HS-5 (cell line): ENCODE data around the gene KCND3.

Source experiments
- DNase-seq: peaks from one replicate; pipeline ENCODE4 v3.0.0-alpha.2; 2012; ENCODE audit warnings: low read depth

Gene KCND3

DNA sequence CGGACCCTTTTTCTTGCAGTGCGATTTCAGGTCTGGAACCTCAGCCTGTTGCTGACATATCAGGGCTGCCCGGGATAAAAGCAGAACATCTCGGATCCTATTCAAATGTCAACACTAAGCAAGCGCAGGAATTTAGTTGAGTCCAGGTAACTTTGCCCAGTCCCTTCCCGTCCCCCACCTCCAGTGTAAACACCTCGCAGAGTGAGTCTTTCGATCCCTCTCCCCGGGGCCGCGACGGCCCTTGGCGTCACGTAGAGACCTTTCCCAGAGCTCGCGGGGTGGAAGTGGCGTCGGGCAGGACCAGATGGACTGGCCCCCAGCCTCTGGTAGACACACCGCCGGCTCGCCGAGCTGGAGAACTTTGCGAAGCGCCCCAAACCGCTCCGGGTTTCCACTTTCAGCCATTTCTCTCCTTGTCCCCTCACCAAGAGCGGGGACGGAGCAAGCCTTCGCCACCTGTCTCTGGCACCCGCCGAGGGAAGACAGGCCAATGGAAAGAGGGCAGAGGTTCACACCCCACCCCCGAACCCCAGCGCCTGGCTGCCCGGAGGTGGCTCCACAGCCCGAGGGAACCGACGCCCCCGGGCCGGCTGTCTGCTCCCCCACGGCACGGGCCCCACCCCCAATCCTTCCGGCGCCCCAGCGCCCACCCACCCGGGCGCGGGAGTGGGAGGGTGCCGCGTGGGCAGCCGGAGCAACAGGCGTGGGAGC lies 570 bp downstream of the KCND3 start:
- no peak for DNase-seq

DNA sequence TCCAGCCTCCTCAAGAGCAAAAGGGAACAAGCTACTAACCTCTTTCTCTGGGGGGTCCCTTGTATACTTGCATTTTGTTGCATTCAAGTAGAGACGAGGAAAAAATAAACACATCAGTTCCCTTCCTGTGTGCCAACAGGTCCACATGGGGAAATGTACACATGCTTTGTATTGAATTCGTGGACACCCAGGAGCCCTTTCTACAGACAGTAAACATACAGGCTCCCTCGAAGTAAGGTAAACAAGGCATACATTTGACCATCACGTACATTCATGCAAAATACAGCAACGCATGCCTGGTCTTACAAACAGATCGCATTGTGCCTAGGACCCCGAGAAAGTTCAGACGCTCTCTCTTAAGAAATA lies 1.1 kb downstream of the KCND3 start:
- DNase-seq, result no peak

DNA sequence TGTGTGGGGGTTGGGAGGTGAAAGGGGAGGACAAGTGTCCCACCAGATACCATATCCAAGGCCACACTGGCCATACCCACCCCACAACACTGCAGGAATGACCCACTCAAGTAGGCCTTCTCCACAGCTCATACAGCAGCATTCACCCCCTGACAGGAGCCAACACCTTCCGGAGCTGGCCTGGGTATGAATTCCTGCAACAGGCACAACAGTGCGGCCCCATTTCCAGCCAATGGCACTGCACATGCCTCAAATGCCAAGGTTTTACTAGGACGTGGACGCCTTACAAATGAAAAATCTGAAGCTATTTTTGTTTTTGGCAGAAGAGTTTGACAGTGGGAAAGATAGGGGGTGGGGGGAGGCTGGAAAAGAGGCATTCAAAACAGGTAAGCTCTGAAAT lies 2.0 kb downstream of the KCND3 start:
- DNase-seq, result no peak

DNA sequence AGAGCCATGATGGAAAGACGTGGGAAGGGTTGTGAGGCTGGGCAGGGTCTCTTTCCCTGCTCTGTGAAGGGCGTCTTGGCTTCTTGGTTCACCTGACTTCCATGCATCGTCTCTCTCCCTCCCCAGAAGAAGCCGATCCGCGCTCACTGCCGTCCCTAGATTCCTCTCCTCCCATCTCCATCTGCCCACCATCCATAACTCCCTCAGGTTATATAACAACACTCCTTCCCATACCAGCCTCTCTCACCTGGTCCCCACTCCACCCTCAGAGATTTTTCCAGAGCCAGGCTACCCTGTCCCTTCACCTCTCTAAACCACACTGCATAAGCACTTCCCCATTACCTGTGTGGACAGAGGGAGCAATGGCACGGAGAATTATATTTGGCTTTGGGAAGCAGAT lies 6.0 kb downstream of the KCND3 start:
- no peak for DNase-seq

DNA sequence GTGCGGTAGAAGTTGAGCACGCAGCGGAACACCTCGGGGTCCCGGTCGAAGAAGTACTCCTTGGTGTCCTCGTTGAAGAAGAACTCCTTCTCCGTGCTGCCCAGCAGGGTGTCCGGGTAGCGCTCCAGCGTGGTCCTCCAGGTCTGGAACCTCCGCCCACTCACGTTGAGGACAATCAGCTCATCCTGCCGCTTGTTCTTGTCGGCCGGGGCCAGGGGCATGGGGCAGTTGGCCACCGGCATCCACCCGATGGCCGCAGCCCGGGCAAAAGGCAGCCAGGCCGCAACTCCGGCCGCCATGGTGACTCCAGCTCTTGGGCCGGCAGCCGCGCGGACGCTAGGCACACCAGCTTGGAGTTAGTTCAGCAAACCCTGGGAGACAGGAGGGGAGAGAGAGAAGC lies 7.0 kb downstream of the KCND3 start:
- no peak for DNase-seq

DNA sequence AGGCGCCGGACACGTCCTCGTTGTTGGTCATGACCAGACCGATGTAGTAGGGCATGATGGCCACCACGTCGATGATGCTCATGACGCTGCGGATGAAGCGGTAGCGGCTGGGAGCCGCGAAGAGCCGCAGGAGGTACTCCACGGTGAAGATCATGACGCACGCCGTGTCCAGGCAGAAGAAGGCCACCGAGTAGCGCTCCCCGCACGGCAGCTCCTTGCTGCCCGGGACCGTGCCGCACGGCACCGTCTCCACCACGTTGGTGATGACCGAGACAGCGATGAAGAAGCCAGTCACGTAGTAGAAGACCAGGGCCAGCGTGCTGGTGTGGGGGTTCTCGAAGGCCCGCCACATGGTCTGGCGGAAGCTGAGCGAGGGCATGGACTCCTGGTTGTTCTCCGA lies 7.6 kb downstream of the KCND3 start:
- no peak for DNase-seq

DNA sequence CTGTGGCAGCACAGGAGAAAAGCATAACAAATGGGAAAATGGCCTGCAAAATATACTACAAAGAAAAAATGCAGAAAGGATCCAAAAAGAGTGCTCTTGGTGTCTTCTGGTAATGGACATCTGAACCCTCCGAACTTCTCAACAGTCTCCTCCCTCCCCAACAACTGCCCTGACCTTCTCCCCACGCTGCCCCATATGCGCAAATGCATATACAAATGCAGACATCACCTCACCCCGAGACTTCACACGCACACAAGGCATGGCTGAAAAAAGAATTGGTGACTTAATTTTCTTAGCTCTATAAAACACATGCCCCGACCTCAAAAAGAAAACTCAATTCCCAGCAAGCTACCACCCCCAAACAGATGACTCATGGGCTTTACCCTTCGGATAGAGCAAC lies 8.4 kb downstream of the KCND3 start:
- DNase-seq, result no peak

DNA sequence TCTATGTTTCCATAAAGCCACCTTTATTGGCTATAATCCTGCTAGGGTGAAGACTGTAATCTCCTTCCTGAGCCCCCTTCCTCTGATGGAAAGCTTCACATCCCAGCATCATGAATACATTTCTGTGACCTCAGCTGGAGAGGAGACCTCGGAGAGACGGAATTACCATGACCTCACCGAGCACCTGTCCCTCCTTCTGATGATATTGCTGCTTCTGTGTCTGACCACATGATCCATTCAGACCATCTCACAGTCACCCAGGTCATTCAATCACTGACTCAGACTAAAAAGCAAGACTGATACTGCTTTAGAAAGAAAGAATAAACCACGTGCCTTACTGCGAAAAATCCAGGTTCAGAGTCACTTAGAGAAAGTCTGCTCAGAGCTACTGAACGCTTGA lies 8.8 kb downstream of the KCND3 start:
- DNase-seq, result no peak

DNA sequence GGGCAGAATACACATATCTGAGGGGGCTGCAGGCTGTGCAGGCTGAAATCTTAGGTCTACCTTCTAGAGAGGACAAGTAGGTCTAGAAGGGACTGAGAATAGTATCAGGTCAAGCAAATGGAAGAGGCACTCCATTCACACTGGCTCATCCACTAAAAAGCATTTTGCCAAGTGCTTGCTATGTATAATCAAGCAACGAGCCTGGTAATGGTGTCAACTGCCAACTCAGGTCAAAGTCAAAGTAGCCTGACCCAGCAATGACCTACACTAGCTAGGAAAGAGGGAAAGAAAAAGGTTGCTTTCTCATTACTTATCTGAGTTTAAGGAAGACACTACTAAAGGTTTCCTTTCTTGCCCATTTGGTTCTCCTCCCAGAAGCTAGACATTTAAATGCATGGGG lies 10.8 kb downstream of the KCND3 start:
- DNase-seq, result no peak

DNA sequence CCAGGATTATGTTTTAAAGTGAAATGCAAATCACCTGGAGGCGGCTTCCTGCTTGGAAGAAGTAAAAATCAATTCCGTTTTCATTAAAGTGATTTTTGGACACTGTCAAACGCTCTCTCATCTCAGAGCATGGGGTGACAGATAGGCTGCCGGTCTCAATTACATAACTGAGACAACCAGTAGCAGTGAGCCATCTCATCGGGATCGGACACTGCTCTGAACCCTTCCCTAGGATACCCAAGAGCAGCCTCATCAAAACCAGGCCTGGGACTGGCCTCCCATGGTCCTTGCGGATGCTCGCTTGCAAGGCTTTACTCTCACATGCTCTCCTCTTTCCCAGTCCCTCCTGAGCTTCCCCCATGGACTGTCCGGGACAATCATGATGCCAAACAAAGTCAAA lies 12.1 kb downstream of the KCND3 start:
- no peak for DNase-seq

DNA sequence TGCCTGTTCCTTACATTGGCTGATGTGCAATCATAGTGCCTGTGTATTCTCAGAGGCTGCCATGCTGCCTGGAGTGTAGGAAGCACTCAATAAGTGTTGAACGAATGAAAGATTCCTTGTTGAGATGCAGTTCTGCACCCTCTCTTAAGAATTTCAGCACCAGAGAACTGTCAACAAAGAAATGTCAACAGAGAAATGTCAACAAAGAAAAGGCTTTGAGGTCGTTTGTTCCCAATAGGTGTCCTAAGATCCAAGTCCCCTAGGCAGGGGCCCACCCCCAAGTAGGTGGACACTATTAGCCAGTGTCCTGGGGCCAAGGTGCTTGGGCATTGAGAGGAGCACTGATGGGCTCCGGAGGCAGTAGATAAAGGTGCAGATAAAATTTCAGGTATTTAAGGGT lies 12.6 kb downstream of the KCND3 start:
- no peak for DNase-seq

DNA sequence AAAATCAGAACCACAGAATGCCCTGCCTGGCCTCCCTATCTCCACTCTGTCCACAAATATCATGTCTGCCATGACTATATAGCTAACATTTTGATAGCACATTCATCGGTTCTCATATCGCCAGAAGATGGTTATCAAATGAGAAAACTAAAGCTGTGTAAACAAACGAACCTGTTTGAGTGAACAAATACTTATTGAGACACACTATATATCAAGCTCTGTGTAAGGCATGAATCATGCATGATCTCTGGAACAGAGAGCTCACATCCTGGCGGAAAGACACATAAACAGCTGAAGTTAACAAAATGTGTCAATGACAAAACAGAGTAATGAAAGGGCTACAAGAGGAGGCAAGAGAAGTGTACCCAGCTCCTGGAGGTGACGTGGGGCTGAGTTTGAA lies 13.1 kb downstream of the KCND3 start:
- no peak for DNase-seq

DNA sequence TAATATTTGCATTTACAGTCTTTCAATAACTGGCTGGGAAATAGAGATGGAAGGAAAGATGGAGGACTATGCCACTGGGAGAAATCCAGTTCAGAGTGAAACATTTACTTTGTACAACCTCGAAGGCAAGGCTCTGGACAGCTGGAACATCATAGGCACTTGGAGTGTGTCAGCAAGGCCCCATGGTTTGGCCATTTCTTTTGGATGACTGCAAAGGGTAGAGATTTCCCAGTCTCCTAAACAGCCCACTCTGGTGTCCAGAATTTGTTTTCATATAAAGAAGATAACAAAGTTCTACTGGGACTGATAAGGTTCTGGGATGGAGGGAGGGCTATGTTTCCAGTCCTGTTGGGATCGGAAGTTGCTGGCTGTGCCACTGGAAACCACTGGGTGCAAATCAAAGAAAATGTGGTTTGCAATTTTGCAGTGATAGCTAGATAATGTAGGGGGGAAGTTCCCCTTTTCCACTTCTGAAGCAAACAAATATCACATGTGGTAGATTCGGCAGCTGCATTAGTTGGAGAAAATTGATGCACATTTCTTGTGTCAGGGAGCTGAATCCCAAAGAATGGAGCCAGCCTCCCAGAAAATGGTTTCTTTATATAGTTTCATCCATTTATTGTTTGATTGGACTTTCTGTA lies 16.2 kb downstream of the KCND3 start:
- no peak for DNase-seq

DNA sequence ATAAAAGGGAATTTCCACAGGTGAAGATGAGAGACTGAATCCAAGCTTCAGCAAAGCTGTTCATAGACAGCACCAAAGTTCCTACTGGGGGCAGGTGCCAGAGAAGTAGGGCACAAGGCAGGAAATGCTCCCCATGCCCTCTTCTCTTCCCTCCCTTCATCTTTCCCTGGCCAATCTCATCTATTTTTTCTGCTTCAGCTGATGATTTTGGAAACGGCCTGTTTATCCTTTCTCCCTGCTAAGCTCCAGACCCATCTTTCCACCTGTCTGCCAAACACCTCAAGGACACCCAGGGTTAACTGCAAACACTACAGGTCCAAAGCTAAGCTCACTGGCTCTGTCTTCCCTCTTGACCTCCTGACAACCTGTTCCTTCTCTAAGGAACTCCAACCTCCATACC lies 18.1 kb downstream of the KCND3 start:
- no peak for DNase-seq

DNA sequence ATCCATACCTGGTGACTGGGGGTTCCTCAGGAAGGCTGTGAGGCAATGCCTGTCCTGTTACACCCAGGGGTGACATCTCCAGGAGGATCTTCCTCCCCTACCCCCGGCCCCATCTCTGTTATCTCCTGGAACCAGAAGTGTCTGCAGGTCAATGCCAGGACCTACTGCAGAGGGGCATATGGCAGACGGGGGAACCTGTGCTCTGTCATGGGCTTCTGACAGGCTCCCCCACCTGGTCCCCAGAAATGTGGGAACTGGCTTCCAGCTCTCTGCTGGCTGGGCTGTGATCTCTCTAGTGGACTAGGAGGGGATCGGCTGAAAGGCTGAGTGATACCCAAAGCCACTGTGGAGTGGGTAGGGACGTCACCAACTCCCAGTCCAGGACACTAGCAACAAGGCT lies 21.0 kb downstream of the KCND3 start:
- DNase-seq, result no peak

DNA sequence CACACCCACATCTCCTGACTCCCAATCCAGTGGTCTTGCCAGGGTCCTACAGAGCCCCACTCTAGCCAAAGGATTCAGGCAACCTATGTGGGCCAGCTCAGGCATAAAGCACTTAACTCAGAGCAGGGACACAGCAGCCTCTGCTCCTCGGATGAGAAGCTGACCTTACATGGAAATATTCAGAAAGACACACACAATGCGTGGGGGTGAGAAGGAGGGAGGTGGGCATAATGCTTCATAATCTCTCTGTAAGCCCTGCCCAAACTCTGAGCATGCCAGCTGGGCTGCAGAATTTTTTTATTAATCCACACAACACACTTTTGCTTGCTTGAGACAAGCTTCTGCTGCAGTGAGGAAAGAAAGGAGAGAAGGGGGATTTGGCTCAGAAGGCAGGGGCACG lies 21.6 kb downstream of the KCND3 start:
- DNase-seq, result no peak

DNA sequence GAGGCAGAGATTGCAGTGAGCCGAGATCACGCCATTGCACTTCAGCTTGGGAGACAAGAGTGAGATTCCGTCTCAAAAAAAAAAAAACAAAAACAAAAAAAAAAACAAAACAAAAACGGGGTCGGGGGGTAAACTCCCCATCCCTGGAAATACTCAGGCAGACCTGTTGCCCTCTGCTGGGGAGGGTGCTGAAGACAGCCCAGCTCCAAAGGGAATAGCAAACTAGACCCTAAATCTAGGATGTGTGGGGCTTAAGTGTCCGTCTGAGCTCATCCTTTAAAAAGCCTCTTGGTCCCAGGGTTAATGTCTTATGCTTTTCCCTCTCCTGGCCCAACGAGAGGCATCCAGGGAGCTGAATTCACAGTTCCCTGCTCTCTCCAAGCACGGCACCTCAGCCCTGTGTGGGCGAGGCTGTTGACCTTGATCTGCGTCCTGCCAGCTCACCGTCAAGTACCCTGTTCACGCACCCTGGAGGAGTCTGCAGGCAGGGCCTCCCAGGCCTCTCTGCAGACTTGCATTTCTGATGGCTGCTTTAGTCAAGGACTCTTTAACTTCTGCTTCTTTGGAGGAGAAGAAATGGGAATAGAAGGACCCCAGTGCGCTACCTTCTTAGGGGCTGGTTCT lies 22.3 kb downstream of the KCND3 start:
- no peak for DNase-seq

DNA sequence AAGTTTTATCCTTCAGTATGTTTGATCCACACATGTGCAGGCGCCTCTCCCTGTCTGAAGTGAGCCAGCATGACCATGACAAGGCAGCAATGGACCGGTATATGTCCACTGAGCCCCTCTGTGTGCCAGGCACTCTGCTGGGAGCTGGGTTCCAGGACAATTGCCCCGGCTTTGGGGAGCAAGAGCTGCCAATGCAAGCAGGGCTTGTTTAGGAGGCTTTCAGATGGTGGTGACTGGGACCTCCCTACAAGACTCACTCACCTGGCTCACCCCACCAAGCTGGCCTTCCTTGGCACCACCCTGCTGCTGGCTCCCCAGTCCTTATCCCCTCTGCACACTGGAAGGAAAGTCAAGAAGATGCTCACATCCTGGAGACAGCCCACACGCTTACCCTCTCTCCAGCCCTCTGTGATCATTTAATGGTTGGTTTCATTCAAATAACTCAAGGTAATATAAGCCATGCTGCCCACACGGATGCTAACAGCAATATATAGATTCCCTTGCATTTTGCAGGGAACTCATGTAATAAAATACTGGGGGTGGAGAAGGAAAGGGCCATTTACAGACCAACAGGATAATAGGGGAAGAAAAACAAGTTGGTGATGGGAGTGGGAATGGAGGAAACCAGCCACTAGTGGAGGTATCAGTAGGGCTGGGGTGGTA lies 23.6 kb downstream of the KCND3 start:
- DNase-seq, result no peak

DNA sequence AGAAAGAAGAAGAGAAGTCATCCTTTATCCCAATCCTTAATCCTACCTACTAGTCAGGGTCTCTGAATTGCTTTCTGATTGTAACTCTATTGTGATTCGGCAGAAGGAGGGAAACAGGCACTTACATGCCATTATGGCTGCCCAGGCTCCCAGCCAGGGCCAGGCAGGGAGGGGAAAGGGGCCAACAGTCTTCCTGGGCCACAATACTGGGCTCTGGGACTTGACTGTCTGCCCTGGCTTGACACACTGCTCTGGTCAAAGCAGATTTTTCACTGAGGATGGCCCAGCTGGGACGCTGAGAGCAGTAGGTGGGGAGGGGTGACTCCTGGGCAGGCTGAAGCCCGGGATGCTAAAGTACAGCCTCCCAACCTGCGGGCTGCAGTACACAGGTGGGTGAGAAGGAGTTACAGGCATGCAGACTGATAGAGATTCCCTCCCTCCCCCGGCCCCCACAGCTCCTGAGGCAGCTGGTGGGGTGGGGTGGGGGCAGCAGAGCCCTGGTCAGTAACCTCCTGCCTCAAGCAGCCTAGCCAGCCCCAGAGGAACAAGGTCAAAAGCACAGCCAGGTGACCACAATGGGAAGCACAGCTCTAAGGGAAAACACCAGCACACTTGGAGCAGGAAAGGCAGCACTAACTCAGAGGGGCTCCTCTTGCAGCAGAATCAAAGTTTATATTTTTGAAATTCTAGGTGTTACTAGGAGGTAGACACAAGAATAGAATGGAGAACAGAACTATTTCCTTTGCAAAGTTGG lies 25.3 kb downstream of the KCND3 start:
- DNase-seq, result no peak

DNA sequence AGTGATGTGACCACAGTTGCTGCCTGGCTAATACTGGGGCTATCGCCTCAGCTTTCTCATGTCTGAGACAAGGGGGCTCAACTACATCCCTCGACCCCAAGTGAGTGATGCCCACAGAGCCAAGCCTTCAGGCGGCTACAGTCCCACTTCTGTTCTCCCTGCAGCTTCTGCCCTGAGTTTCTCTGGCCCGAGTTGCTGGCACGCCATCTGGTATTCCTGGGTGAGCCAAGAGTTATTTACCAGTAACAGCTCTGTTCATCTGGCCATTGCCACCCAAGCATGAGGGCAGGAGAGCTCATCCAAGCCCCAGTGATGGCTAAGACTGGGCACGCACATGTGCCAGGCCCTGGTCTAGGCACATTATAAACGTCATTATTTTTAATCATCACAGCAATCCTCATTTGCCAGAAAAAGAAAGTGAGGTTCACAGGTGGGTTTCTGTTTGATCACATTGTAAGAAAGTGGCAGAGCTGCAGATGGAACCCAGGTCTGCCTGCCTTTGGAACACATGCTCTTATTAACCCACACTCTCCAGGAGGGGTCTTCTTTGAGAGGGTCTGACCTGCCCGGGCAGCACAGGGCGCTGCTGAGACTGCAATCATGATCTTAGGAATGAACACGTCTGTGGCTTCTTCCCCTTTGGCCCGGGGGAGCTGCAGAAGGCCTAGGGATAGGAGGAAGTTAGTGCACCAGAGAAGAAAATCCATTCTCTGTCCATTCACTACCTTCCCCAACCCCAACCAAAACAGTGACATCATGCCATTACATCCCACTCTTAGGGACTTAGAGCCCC lies 27.5 kb downstream of the KCND3 start:
- DNase-seq, result no peak

DNA sequence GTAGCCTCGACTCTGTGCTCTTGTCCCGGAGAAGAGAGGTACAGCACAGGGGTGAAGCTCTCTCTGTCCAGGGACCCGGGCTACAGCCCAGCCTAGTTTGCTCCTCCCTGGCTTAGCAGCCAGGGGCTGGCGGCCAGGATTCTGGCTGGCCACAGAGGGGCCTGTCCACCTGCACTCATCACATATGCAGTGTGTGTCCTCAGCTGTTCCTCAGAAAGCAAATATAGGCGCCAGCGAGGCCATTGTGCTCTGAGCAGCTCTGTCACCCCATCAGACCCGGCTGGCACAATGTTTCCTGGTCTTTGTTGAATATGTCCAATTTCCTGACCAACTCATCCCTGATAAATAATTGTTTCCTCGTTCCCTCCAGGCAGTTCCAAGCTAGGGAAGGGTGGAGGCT lies 28.5 kb downstream of the KCND3 start:
- DNase-seq, result no peak

DNA sequence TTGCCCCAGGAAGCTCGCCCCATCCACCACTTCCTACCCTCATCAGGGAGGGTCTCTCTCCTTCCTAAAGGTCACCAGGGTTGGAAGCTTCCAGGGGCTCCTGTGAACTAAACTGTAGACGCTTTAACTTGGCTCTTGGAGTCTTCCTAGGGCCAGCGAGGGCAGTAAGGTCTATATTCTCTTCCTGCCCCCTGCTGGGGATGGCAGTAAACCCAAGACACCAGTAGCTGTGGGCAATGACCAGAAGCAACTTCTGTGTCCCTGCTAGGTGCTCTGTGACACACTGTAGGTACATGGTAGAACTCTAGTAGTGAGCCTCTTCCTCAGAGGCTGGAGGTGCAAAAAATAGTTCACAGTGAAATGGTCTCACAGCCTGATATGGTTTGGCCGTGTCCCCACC lies 30.0 kb downstream of the KCND3 start:
- DNase-seq, result no peak
